GM23338 (cell line): ENCODE measurements around the gene ZCCHC24. TPM values are rescaled to one million over a fixed set of nuclear protein-coding genes. Genes with fewer than 3 reads are reported as not detected.

ENCODE experiments used
- ATAC-seq: fragments of 200-7000 bp; cut with Tn5 transposase; 3 replicates; pipeline ENCODE4 v1.9.1; 2020
- DNase-seq: peaks from one replicate; pipeline ENCODE4 v3.0.0-alpha.2; 2015; ENCODE audit warnings: low spot score
- H2AFZ ChIP-seq: fragments of 200-600 bp; sonication (generic); 2 replicates; pipeline ENCODE4 v1.8.0; 2016; ENCODE audit warnings: antibody characterized with exemption, mild to moderate bottlenecking, moderate library complexity
- H3F3A ChIP-seq: fragments of 200-600 bp; sonication (generic); replicated peaks from 2 replicates; pipeline ENCODE4 v1.8.0; 2017; ENCODE audit warnings: antibody characterized with exemption, mixed run types, low read depth
- H3K27ac ChIP-seq: fragments of 200-600 bp; sonication (generic); 2 replicates; pipeline ENCODE4 v1.6.1; 2016; ENCODE audit warnings: low read depth
- H3K27me3 ChIP-seq: fragments of 200-600 bp; sonication (generic); 2 replicates; pipeline ENCODE4 v1.8.0; 2016; ENCODE audit warnings: mild to moderate bottlenecking, mixed run types, moderate library complexity; ENCODE audit not compliant: insufficient read depth
- H3K36me3 ChIP-seq: fragments of 200-600 bp; sonication (generic); 2 replicates; pipeline ENCODE4 v1.8.0; 2016; ENCODE audit warnings: mild to moderate bottlenecking; ENCODE audit not compliant: insufficient read depth
- H3K4me1 ChIP-seq: fragments of 200-600 bp; sonication (generic); 2 replicates; pipeline ENCODE4 v1.8.0; 2016; ENCODE audit warnings: mild to moderate bottlenecking, moderate library complexity; ENCODE audit not compliant: insufficient read depth
- H3K4me2 ChIP-seq: fragments of 200-600 bp; sonication (generic); 2 replicates; pipeline ENCODE4 v1.7.1; 2017; ENCODE audit warnings: mixed run types
- H3K4me3 ChIP-seq: fragments of 200-600 bp; sonication (generic); 2 replicates; pipeline ENCODE4 v1.6.1; 2016; ENCODE audit warnings: mixed run types
- H3K79me2 ChIP-seq: fragments of 200-600 bp; sonication (generic); replicated peaks from 2 replicates; pipeline ENCODE4 v1.8.0; 2017; ENCODE audit warnings: mild to moderate bottlenecking; ENCODE audit not compliant: insufficient read depth
- H3K9me2 ChIP-seq: fragments of 200-600 bp; sonication (generic); 2 replicates; pipeline ENCODE4 v1.8.0; 2017; ENCODE audit not compliant: insufficient read depth
- H4K20me1 ChIP-seq: fragments of 200-600 bp; sonication (generic); replicated peaks from 2 replicates; pipeline ENCODE4 v1.8.0; 2017; ENCODE audit warnings: mild to moderate bottlenecking; ENCODE audit not compliant: insufficient read depth
- H3K27ac Mint-ChIP-seq: 2 replicates; pipeline ENCODE4 v1.8.0; 2020; ENCODE audit warnings: inconsistent platforms, mild to moderate bottlenecking, moderate library complexity, mixed read lengths
- H3K27me3 Mint-ChIP-seq: 3 replicates; pipeline ENCODE4 v1.8.0; 2022; ENCODE audit warnings: low read depth, mild to moderate bottlenecking, moderate library complexity, mixed read lengths, inconsistent platforms; ENCODE audit not compliant: insufficient read depth, poor library complexity
- H3K36me3 Mint-ChIP-seq: 3 replicates; pipeline ENCODE4 v1.8.0; 2021; ENCODE audit warnings: low read depth, mild to moderate bottlenecking, inconsistent platforms, moderate library complexity, mixed read lengths
- H3K4me1 Mint-ChIP-seq: 3 replicates; pipeline ENCODE4 v1.8.0; 2020; ENCODE audit warnings: mild to moderate bottlenecking, inconsistent platforms, mixed read lengths
- H3K4me3 Mint-ChIP-seq: 3 replicates; pipeline ENCODE4 v1.8.0; 2021; ENCODE audit warnings: moderate library complexity, mild to moderate bottlenecking, inconsistent platforms, mixed read lengths
- H3K9me3 Mint-ChIP-seq: 3 replicates; pipeline ENCODE4 v1.8.0; 2020; ENCODE audit warnings: moderate library complexity, mild to moderate bottlenecking, inconsistent platforms, mixed read lengths
- CREB1 ChIP-seq: fragments of 250-450 bp; sonication (Bioruptor Pico); IDR thresholded peaks from 2 replicates; pipeline ENCODE4 v1.5.0; 2020; ENCODE audit warnings: low read depth, mild to moderate bottlenecking, moderate library complexity
- EZH2 ChIP-seq: fragments of 200-600 bp; sonication (generic); IDR thresholded peaks from one replicate; pipeline ENCODE4 v1.8.0; 2017; ENCODE audit warnings: antibody characterized with exemption, mild to moderate bottlenecking, low read depth; ENCODE audit not compliant: unreplicated experiment
- EZH2phosphoT487 ChIP-seq: fragments of 200-600 bp; sonication (generic); IDR thresholded peaks from one replicate; pipeline ENCODE4 v1.8.1; 2018; ENCODE audit warnings: antibody characterized with exemption; ENCODE audit not compliant: unreplicated experiment
- JUNB ChIP-seq: IDR thresholded peaks from one replicate; pipeline ENCODE4 v1.6.1; 2016; ENCODE audit warnings: antibody characterized with exemption; ENCODE audit not compliant: unreplicated experiment
- NANOG ChIP-seq: IDR thresholded peaks from 2 replicates; pipeline ENCODE4 v1.6.1; 2016; ENCODE audit warnings: antibody characterized with exemption, borderline replicate concordance
- POLR2AphosphoS5 ChIP-seq: IDR thresholded peaks from 2 replicates; pipeline ENCODE4 v1.6.1; 2016; ENCODE audit warnings: antibody characterized with exemption, low read depth
- STAT1 ChIP-seq: IDR thresholded peaks from one replicate; pipeline ENCODE4 v1.6.1; 2016; ENCODE audit warnings: antibody characterized with exemption; ENCODE audit not compliant: unreplicated experiment
- ZNF114 ChIP-seq: fragments of 250-450 bp; sonication (Bioruptor Pico); IDR thresholded peaks from 2 replicates; pipeline ENCODE4 v1.5.0; 2020; ENCODE audit warnings: mild to moderate bottlenecking, moderate library complexity
- ZNF331 ChIP-seq: fragments of 250-450 bp; sonication (Bioruptor Pico); IDR thresholded peaks from 2 replicates; pipeline ENCODE4 v1.5.0; 2020; ENCODE audit warnings: low read depth, mild to moderate bottlenecking, moderate library complexity
- polyA plus RNA-seq: library from polyadenylated mRNA; unstranded; fragments of >200 nt; fragmentation: Nextera tagmentation; extraction: Ambion mirVana; gene quantifications from 2 replicates; pipeline ENCODE4 v1.2.1, GENCODE V29; 2016
- total RNA-seq: library from RNA; depleted of rRNA; stranded (reverse); fragments of >200 nt; shearing (Covaris generic); gene quantifications from 2 replicates; pipeline ENCODE4 v1.2.3, GENCODE V29; 2014
- TF ChIP-seq, protein P1 (sequence below): fragments of 250-450 bp; sonication (Bioruptor Pico); IDR thresholded peaks from 2 replicates; pipeline ENCODE4 v1.5.0; 2020; ENCODE audit warnings: mild to moderate bottlenecking, moderate library complexity
- TF ChIP-seq, protein P2 (sequence below): IDR thresholded peaks from one replicate; pipeline ENCODE4 v1.6.1; 2018; ENCODE audit warnings: antibody characterized with exemption; ENCODE audit not compliant: unreplicated experiment
- TF ChIP-seq, protein P3 (sequence below), 2 experiments: fragments of 200-600 bp in 1 of 2; sonication (generic) in 1 of 2; conservative IDR thresholded peaks; 2 replicates each; pipeline versions ENCODE4 v1.5.1 to v1.6.1; 2016 to 2017; ENCODE audit warnings: antibody characterized with exemption in 2 of 2, low read depth in 2 of 2, mild to moderate bottlenecking in 2 of 2, moderate library complexity in 1 of 2
- TF ChIP-seq, protein P4 (sequence below): IDR thresholded peaks from 2 replicates; pipeline ENCODE4 v1.6.1; 2016; ENCODE audit warnings: antibody characterized with exemption

The ZCCHC24 gene
- total and polyA plus RNA-seq, 2 experiments from 2014 or later: 2.0 to 10.1 TPM

DNA sequence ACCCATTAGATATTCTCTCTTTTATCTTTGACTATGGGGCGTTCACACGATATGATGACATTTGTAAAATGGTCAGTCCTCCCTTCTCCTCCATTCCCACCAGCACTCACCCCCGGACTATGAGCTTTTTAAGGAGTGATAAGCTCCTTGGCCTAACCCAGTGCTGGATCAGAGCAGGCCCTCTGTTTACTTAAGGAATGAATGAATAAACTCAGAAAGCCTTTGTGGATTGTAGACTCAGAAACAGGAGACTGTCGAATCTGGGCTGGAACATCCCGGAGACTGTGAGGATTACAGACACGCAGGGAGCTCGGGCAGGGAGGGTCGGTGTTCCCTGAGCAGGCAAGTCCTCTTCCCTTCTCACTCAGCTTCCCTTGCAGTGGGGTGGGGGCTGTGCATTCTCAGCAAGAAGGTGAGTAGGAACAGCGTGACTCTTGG, 6.8 kb upstream of the ZCCHC24 start:
- H3K27me3 Mint-ChIP-seq: peaks cover 20% of the 10 kb centered on the region
- Histone ChIP-seq H4K20me1 (no peaks in the 10 kb centered on the region), H3K4me3 (no peak overlapping the region), H3K4me2 (no peak overlapping the region), H3K79me2 (no peaks in the 10 kb centered on the region), H3K9me2 (no peaks in the 10 kb centered on the region), H3K36me3 (no peaks in the 10 kb centered on the region), H2AFZ (no peak overlapping the region), H3K4me1 (peaks cover 12% of the 10 kb centered on the region), H3F3A (no peaks in the 10 kb centered on the region), H3K27ac (no peak overlapping the region), H3K27me3 (peaks cover 13% of the 10 kb centered on the region)
- ATAC-seq: no peak
- no peak overlapping the region for H3K4me3 Mint-ChIP-seq
- no peaks in the 10 kb centered on the region for H3K36me3 Mint-ChIP-seq
- TF ChIP-seq ZNF114 (no peak), POLR2AphosphoS5 (no peak), STAT1 (no peak), ZNF331 (CRISPR knock-in tag) (no peak), EZH2phosphoT487 (no peak), NANOG (no peak), CREB1 (CRISPR knock-in tag) (no peak), EZH2 (no peak), JUNB (no peak)
- TF ChIP-seq, protein P1, sequence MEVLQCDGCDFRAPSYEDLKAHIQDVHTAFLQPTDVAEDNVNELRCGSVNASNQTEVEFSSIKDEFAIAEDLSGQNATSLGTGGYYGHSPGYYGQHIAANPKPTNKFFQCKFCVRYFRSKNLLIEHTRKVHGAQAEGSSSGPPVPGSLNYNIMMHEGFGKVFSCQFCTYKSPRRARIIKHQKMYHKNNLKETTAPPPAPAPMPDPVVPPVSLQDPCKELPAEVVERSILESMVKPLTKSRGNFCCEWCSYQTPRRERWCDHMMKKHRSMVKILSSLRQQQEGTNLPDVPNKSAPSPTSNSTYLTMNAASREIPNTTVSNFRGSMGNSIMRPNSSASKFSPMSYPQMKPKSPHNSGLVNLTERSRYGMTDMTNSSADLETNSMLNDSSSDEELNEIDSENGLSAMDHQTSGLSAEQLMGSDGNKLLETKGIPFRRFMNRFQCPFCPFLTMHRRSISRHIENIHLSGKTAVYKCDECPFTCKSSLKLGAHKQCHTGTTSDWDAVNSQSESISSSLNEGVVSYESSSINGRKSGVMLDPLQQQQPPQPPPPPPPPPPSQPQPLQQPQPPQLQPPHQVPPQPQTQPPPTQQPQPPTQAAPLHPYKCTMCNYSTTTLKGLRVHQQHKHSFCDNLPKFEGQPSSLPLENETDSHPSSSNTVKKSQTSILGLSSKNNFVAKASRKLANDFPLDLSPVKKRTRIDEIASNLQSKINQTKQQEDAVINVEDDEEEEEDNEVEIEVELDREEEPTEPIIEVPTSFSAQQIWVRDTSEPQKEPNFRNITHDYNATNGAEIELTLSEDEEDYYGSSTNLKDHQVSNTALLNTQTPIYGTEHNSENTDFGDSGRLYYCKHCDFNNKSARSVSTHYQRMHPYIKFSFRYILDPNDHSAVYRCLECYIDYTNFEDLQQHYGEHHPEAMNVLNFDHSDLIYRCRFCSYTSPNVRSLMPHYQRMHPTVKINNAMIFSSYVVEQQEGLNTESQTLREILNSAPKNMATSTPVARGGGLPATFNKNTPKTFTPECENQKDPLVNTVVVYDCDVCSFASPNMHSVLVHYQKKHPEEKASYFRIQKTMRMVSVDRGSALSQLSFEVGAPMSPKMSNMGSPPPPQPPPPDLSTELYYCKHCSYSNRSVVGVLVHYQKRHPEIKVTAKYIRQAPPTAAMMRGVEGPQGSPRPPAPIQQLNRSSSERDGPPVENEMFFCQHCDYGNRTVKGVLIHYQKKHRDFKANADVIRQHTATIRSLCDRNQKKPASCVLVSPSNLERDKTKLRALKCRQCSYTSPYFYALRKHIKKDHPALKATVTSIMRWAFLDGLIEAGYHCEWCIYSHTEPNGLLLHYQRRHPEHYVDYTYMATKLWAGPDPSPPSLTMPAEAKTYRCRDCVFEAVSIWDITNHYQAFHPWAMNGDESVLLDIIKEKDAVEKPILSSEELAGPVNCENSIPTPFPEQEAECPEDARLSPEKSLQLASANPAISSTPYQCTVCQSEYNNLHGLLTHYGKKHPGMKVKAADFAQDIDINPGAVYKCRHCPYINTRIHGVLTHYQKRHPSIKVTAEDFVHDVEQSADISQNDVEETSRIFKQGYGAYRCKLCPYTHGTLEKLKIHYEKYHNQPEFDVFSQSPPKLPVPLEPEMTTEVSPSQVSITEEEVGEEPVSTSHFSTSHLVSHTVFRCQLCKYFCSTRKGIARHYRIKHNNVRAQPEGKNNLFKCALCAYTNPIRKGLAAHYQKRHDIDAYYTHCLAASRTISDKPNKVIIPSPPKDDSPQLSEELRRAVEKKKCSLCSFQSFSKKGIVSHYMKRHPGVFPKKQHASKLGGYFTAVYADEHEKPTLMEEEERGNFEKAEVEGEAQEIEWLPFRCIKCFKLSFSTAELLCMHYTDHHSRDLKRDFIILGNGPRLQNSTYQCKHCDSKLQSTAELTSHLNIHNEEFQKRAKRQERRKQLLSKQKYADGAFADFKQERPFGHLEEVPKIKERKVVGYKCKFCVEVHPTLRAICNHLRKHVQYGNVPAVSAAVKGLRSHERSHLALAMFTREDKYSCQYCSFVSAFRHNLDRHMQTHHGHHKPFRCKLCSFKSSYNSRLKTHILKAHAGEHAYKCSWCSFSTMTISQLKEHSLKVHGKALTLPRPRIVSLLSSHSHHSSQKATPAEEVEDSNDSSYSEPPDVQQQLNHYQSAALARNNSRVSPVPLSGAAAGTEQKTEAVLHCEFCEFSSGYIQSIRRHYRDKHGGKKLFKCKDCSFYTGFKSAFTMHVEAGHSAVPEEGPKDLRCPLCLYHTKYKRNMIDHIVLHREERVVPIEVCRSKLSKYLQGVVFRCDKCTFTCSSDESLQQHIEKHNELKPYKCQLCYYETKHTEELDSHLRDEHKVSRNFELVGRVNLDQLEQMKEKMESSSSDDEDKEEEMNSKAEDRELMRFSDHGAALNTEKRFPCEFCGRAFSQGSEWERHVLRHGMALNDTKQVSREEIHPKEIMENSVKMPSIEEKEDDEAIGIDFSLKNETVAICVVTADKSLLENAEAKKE: no peak
- TF ChIP-seq, protein P2, sequence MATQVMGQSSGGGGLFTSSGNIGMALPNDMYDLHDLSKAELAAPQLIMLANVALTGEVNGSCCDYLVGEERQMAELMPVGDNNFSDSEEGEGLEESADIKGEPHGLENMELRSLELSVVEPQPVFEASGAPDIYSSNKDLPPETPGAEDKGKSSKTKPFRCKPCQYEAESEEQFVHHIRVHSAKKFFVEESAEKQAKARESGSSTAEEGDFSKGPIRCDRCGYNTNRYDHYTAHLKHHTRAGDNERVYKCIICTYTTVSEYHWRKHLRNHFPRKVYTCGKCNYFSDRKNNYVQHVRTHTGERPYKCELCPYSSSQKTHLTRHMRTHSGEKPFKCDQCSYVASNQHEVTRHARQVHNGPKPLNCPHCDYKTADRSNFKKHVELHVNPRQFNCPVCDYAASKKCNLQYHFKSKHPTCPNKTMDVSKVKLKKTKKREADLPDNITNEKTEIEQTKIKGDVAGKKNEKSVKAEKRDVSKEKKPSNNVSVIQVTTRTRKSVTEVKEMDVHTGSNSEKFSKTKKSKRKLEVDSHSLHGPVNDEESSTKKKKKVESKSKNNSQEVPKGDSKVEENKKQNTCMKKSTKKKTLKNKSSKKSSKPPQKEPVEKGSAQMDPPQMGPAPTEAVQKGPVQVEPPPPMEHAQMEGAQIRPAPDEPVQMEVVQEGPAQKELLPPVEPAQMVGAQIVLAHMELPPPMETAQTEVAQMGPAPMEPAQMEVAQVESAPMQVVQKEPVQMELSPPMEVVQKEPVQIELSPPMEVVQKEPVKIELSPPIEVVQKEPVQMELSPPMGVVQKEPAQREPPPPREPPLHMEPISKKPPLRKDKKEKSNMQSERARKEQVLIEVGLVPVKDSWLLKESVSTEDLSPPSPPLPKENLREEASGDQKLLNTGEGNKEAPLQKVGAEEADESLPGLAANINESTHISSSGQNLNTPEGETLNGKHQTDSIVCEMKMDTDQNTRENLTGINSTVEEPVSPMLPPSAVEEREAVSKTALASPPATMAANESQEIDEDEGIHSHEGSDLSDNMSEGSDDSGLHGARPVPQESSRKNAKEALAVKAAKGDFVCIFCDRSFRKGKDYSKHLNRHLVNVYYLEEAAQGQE: no peak
- TF ChIP-seq, protein P3, sequence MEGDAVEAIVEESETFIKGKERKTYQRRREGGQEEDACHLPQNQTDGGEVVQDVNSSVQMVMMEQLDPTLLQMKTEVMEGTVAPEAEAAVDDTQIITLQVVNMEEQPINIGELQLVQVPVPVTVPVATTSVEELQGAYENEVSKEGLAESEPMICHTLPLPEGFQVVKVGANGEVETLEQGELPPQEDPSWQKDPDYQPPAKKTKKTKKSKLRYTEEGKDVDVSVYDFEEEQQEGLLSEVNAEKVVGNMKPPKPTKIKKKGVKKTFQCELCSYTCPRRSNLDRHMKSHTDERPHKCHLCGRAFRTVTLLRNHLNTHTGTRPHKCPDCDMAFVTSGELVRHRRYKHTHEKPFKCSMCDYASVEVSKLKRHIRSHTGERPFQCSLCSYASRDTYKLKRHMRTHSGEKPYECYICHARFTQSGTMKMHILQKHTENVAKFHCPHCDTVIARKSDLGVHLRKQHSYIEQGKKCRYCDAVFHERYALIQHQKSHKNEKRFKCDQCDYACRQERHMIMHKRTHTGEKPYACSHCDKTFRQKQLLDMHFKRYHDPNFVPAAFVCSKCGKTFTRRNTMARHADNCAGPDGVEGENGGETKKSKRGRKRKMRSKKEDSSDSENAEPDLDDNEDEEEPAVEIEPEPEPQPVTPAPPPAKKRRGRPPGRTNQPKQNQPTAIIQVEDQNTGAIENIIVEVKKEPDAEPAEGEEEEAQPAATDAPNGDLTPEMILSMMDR (conservative IDR thresholded peaks at IDR 0.05; ENCODE audit: low read depth in 2 of 2): no peak
- TF ChIP-seq, protein P4, sequence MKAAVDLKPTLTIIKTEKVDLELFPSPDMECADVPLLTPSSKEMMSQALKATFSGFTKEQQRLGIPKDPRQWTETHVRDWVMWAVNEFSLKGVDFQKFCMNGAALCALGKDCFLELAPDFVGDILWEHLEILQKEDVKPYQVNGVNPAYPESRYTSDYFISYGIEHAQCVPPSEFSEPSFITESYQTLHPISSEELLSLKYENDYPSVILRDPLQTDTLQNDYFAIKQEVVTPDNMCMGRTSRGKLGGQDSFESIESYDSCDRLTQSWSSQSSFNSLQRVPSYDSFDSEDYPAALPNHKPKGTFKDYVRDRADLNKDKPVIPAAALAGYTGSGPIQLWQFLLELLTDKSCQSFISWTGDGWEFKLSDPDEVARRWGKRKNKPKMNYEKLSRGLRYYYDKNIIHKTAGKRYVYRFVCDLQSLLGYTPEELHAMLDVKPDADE: no peak
- peaks cover 13% of the 10 kb centered on the region for H3K4me1 Mint-ChIP-seq
- no peak for DNase-seq
- peaks cover 5% of the 10 kb centered on the region; the same call in 1 of the 3 replicates for H3K9me3 Mint-ChIP-seq
- H3K27ac Mint-ChIP-seq: no peak overlapping the region
